HL-60 (cell line): Measurements from ENCODE around the gene EEF1AKMT1.

Experiments
- TF ChIP-seq, protein P1 (sequence below): IDR thresholded peaks from one replicate; pipeline ENCODE4 v1.5.1; 2011; ENCODE audit warnings: low read length, control low read depth, inconsistent platforms; ENCODE audit not compliant: insufficient read depth
- TF ChIP-seq, protein P2 (sequence below): IDR thresholded peaks from 2 replicates; pipeline ENCODE4 v1.6.1; 2012; ENCODE audit warnings: low read depth; ENCODE audit not compliant: insufficient replicate concordance

DNA sequence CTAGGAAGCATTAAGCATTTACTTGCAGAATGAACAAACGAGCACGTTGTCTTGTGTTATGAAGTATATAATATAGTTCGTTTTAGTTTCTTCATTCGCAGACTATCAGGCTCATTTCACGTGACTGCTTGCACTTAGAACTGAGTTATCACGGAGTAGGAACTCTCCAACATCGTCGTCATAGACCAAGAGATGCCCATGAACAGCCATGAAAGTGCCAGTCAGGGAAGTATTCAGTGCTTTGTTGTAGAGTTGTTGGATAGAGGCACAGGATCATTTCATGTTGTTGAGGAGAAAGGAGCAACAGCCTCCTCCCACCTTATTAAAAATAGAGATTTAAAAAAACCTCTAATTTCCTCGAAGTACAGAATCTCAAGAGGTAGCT is 71.2 kb downstream of the EEF1AKMT1 start:
- TF ChIP-seq, protein P1, sequence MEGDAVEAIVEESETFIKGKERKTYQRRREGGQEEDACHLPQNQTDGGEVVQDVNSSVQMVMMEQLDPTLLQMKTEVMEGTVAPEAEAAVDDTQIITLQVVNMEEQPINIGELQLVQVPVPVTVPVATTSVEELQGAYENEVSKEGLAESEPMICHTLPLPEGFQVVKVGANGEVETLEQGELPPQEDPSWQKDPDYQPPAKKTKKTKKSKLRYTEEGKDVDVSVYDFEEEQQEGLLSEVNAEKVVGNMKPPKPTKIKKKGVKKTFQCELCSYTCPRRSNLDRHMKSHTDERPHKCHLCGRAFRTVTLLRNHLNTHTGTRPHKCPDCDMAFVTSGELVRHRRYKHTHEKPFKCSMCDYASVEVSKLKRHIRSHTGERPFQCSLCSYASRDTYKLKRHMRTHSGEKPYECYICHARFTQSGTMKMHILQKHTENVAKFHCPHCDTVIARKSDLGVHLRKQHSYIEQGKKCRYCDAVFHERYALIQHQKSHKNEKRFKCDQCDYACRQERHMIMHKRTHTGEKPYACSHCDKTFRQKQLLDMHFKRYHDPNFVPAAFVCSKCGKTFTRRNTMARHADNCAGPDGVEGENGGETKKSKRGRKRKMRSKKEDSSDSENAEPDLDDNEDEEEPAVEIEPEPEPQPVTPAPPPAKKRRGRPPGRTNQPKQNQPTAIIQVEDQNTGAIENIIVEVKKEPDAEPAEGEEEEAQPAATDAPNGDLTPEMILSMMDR: no peak
- TF ChIP-seq, protein P2, sequence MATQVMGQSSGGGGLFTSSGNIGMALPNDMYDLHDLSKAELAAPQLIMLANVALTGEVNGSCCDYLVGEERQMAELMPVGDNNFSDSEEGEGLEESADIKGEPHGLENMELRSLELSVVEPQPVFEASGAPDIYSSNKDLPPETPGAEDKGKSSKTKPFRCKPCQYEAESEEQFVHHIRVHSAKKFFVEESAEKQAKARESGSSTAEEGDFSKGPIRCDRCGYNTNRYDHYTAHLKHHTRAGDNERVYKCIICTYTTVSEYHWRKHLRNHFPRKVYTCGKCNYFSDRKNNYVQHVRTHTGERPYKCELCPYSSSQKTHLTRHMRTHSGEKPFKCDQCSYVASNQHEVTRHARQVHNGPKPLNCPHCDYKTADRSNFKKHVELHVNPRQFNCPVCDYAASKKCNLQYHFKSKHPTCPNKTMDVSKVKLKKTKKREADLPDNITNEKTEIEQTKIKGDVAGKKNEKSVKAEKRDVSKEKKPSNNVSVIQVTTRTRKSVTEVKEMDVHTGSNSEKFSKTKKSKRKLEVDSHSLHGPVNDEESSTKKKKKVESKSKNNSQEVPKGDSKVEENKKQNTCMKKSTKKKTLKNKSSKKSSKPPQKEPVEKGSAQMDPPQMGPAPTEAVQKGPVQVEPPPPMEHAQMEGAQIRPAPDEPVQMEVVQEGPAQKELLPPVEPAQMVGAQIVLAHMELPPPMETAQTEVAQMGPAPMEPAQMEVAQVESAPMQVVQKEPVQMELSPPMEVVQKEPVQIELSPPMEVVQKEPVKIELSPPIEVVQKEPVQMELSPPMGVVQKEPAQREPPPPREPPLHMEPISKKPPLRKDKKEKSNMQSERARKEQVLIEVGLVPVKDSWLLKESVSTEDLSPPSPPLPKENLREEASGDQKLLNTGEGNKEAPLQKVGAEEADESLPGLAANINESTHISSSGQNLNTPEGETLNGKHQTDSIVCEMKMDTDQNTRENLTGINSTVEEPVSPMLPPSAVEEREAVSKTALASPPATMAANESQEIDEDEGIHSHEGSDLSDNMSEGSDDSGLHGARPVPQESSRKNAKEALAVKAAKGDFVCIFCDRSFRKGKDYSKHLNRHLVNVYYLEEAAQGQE: no peak
